ENCODE results near the gene NAB2. TPM values are rescaled to one million over a fixed set of nuclear protein-coding genes. Genes with fewer than 3 reads are reported as not detected.

Gene NAB2
- total RNA-seq, 4 donors from 2014 or later = 21.6 to 41.5 (median 35.1) TPM

GRCh38 chr12:57126561-57126960 is 37.6 kb downstream of the NAB2 start:
- intact Hi-C loops (cut with DNase I) = loop anchor here (2.0 kb wide), 1 partner anchor 48 kb away; no protein-coding TSS in a partner anchor
- peak overlapping the region; percentile 95 to 99 (median 99) for H3K27ac ChIP-seq (replicated peaks in 1 of 4)
- peaks cover 0 to 2% (median 0%) of the 10 kb centered on the region in 4 donors for H3K27me3 ChIP-seq
- H3K36me3 ChIP-seq = no peaks in the 10 kb centered on the region
- DNase-seq (ENCODE audit: extremely low spot score) = no peak
- no peaks in the 10 kb centered on the region for H3K9me3 ChIP-seq
- 56% methylated on average over 7 of the region's 7 CpGs for WGBS
- peak overlapping the region in 1 of 4 donors; percentile 88 for H3K4me3 ChIP-seq
- TF ChIP-seq EP300 (IDR thresholded peaks at IDR 0.05) = no peak
- TF ChIP-seq POLR2AphosphoS5 (IDR thresholded peaks at IDR 0.05) = no peak
- no peak for TF ChIP-seq POLR2A (IDR thresholded peaks at IDR 0.05; ENCODE audit: low read depth)
- no peak for TF ChIP-seq CTCF (IDR thresholded peaks at IDR 0.05)
- peaks cover 9 to 41% (median 38%) of the 10 kb centered on the region in 4 donors for H3K4me1 ChIP-seq

GRCh38 chr12:57127101-57127725 is 38.3 kb downstream of the NAB2 start:
- DNase-seq (ENCODE audit: extremely low spot score) = no peak
- H3K4me3 ChIP-seq = peak overlapping the region; percentile 73 to 89 (median 88)
- TF ChIP-seq EP300 (IDR thresholded peaks at IDR 0.05) (no peak), CTCF (IDR thresholded peaks at IDR 0.05) (peak; percentile 22 to 33 (median 23))
- intact Hi-C loops (cut with DNase I) = loop anchor here (2.0 kb wide), 1 partner anchor 48 kb away; no protein-coding TSS in a partner anchor
- peaks cover 0 to 2% (median 0%) of the 10 kb centered on the region in 4 donors for H3K27me3 ChIP-seq
- H3K36me3 ChIP-seq = no peaks in the 10 kb centered on the region
- H3K9me3 ChIP-seq = no peaks in the 10 kb centered on the region
- H3K27ac ChIP-seq (replicated peaks in 1 of 4) = peak overlapping the region; percentile 95 to 99 (median 99)
- peaks cover 15 to 48% (median 45%) of the 10 kb centered on the region in 4 donors for H3K4me1 ChIP-seq
- WGBS = 4% methylated on average over 14 of the region's 26 CpGs

- intact Hi-C loops (cut with DNase I) = loop anchor here (2.0 kb wide), 1 partner anchor 47 kb away; no protein-coding TSS in a partner anchor
- Histone ChIP-seq H3K9me3 (no peaks in the 10 kb centered on the region), H3K36me3 (no peaks in the 10 kb centered on the region), H3K4me3 (peak within 1 kb of the TSS; percentile 73 to 89 (median 88)), H3K4me1 (peaks cover 21 to 55% (median 52%) of the 10 kb centered on the region in 4 donors), H3K27me3 (peaks cover 0 to 2% (median 0%) of the 10 kb centered on the region in 4 donors), H3K27ac (replicated peaks in 1 of 4) (peak within 1 kb of the TSS; percentile 95 to 99 (median 99))
- TF ChIP-seq CTCF (IDR thresholded peaks at IDR 0.05) (no peak), EP300 (IDR thresholded peaks at IDR 0.05) (no peak), POLR2AphosphoS5 (IDR thresholded peaks at IDR 0.05) (peak; percentile 82 to 93), POLR2A (IDR thresholded peaks at IDR 0.05; ENCODE audit: low read depth) (peak; percentile 56)
- WGBS = under 1% methylated on average over 23 of the region's 57 CpGs
- DNase-seq (ENCODE audit: extremely low spot score) = peak; percentile 97
Observed at GRCh38 chr12:57127726-57128518, 39.0 kb downstream of the NAB2 start, which contains the start of gene LRP1. TSS of gene LRP1 (plus strand) at chr12:57128483. CDS start at chr12:57128965, 482 bp downstream.

GRCh38 chr12:57128519-57129247 is 39.8 kb downstream of the NAB2 start:
- no peak for TF ChIP-seq POLR2AphosphoS5 (IDR thresholded peaks at IDR 0.05)
- TF ChIP-seq CTCF (IDR thresholded peaks at IDR 0.05) = no peak
- no peak for TF ChIP-seq POLR2A (IDR thresholded peaks at IDR 0.05; ENCODE audit: low read depth)
- TF ChIP-seq EP300 (IDR thresholded peaks at IDR 0.05) = no peak
- intact Hi-C loops (cut with DNase I) = no loop called here

More at GRCh38 chr12:57128519-57129247, 39.8 kb downstream of the NAB2 start:
- 3% methylated on average over 29 of the region's 35 CpGs for WGBS
- H3K4me1 ChIP-seq = peaks cover 27 to 62% (median 60%) of the 10 kb centered on the region in 4 donors
- no peaks in the 10 kb centered on the region for H3K36me3 ChIP-seq
- no peaks in the 10 kb centered on the region for H3K9me3 ChIP-seq
- peak overlapping the region; percentile 95 to 99 (median 99) for H3K27ac ChIP-seq (replicated peaks in 1 of 4)
- DNase-seq (ENCODE audit: extremely low spot score) = no peak
- peaks cover 0 to 2% (median 0%) of the 10 kb centered on the region in 4 donors for H3K27me3 ChIP-seq
- peak overlapping the region; percentile 73 to 89 (median 88) for H3K4me3 ChIP-seq
